GM18526 (cell line): ENCODE data around the gene CA10.

Source experiments
- POLR2A ChIP-seq: IDR thresholded peaks from 3 replicates; pipeline ENCODE4 v1.6.1; 2011; ENCODE audit not compliant: insufficient read length; ENCODE audit errors: extremely low read depth

Gene CA10

GRCh38 chr17:51611585-51611984 is 546.9 kb downstream of the CA10 start:
- no peak for TF ChIP-seq POLR2A

GRCh38 chr17:51610834-51611233 is 547.7 kb downstream of the CA10 start:
- TF ChIP-seq POLR2A, result no peak

GRCh38 chr17:51610155-51610554 is 548.4 kb downstream of the CA10 start:
- TF ChIP-seq POLR2A, result no peak

GRCh38 chr17:51608251-51608933 is 550.1 kb downstream of the CA10 start:
- TF ChIP-seq POLR2A, result no peak

- TF ChIP-seq POLR2A, result no peak
Observed at GRCh38 chr17:51607512-51607911, 551.0 kb downstream of the CA10 start.

GRCh38 chr17:51604299-51605020 is 554.1 kb downstream of the CA10 start:
- TF ChIP-seq POLR2A, result no peak

GRCh38 chr17:51601622-51602261 is 556.8 kb downstream of the CA10 start:
- TF ChIP-seq POLR2A, result no peak

GRCh38 chr17:51598824-51599223 is 559.7 kb downstream of the CA10 start:
- TF ChIP-seq POLR2A, result no peak

- no peak for TF ChIP-seq POLR2A
Observed at GRCh38 chr17:51597345-51597744, 561.2 kb downstream of the CA10 start.

GRCh38 chr17:51595826-51596398 is 562.6 kb downstream of the CA10 start:
- no peak for TF ChIP-seq POLR2A

- no peak for TF ChIP-seq POLR2A
Observed at GRCh38 chr17:51590071-51590656, 568.4 kb downstream of the CA10 start.

- no peak for TF ChIP-seq POLR2A
Observed at GRCh38 chr17:51588063-51588462, 570.5 kb downstream of the CA10 start.

GRCh38 chr17:51587516-51587915 is 571.0 kb downstream of the CA10 start:
- no peak for TF ChIP-seq POLR2A

- no peak for TF ChIP-seq POLR2A
Observed at GRCh38 chr17:51585514-51586104, 572.9 kb downstream of the CA10 start.

- TF ChIP-seq POLR2A, result no peak
Observed at GRCh38 chr17:51580869-51581268, 577.6 kb downstream of the CA10 start.
